HG02798 (cell line): Measurements from ENCODE around the gene RPS6KA2.
"Not testable (repeated sequence)": the region's sequence is repeated elsewhere in the genome, so short reads cannot be mapped to it uniquely, and the experiment has no call there.

Experiments
- ATAC-seq: cut with Tn5 transposase; IDR thresholded peaks from one replicate; pipeline ENCODE4 v1.9.1; 2021; ENCODE audit warnings: mild to moderate bottlenecking; ENCODE audit not compliant: unreplicated experiment, poor library complexity

The RPS6KA2 gene

DNA sequence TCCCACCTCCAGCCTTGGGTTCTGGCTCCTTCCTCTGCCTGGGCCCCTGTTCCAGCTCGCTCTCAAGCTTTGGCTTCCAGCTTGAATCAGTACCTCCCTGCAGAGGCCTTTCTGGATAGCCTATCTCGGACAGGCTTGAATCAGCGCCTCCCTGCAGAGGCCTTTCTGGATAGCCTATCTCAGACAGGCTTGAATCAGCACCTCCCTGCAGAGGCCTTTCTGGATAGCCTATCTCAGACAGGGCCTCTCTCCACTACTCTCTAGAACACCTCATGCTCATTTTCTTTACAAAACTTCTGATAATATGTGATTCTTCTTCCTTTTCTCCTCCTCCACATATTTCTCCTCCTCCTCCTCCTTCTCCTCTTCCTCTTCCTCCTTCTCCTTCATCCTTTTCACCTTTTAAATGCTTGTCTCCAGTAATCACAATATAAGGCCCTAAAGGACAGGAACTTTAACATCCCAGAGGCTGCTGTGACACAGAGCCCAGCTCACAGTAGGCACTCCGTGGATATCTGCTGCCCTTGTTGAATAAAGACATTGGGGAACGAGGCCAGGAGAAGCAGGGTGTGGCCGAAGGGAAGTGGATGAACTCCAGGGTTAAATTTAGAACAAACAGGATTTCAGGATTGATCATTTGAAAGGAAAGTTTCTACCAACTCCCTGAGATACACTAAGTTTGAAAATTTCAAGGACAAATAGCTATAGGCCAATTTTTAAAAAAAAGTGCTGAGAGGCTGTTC is 9.3 kb upstream of the RPS6KA2 start:
- no peak for ATAC-seq

DNA sequence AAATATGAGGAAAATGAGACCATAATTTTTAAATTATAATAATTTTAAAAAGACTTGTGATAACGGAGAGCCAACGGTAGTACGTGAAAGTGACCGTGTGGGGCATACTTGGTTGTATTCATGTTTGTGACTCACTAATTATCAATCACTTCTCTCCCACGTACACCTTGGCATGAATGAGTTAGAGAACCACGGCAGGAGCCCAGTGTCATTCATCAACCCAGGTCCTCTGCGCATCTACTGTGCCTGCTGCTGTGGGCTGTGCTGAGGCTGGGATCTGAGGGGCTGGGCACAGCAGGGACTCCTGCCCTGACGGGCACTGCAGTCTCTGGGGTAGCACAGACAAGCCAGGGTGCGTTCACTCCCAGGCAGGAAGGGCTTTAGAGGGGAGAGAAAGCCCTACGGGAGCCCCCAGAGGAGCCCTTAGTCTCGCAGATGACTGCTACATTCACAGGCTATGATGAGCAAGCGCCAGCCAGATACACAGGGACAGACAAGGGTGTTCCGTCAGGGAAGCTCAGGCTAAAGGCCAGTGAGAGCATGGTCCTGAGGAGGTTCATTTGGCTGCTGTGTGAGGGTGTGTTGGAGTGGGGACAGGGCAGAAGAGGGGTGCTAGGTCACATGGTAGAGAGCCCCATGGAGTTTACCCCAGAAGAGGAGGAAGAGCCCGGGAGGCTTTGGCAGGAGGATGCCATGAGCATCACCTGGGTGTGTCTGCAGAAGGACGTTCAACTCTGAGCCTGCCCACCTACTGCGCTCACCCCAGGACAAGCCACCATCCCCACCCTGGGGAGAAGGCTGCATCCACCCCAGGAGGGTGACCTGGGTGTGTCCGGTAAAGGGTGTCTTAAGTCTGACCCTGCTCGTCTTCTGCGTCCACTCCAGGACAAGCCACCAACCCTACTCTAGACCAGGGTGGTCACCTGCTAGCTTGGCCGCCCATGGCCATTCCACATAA is 8.2 kb upstream of the RPS6KA2 start:
- ATAC-seq: no peak

- not testable (repeated sequence) for ATAC-seq
Observed at GRCh38 chr6:166634581-166634980, 7.5 kb upstream of the RPS6KA2 start.

DNA sequence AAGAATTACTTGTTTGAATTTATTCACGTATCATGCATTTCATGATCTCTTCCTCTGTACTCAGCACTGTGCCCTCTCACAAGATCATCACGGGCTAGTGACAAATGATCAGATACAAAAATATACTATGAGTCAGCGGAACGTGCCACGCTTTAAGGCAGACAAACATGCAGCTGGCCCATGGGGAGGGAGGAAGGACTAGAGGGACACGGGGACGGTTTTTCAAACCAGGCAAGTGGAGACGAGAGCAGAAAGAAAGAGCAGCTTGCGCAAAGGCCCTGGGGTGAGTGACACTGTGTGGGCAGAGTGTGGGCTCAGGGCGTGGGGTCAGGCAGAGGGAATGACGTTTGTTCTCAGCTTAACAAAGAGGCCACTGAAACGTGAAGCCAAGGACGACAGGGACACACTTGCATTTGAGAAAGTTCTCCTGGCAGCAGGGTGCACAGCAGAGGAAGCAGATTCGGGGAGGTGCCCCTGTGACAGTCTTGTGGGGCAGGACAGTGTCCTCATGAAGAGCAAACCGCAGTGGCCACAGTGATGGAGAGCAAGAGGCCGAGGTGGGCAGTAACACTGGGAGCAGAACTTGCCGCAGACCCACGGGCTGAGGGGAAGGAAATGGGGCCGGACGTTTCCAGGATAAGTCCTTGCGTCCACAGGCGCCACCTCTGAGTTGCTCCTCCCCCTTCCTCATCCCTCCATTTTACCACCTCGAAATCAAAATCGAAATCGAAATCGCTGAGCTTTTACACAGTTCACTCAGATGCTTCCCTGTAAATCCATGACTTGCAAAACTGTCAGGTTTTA is 6.9 kb upstream of the RPS6KA2 start:
- no peak for ATAC-seq

- no peak for ATAC-seq
Observed at GRCh38 chr6:166632731-166633130, 5.7 kb upstream of the RPS6KA2 start.

DNA sequence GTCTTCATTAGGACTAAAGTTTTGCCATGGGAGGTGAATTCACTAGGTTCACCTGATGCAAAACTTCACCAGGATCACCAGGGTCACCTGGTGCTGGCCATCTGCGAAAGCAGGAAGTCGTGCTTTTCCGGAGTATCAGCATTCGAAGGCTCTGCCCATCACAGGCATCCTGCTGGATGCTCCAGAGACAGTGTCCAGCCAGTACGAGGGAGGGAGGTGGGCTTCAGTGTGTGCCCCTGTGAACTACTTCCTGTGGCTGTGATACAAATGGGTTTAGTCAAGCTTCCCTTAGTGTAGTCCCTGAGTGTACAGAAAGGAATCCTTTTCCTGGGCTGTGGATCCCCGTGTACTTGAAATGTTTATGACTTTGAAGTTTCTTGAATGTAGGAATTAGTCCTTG is 3.4 kb upstream of the RPS6KA2 start:
- ATAC-seq: no peak

DNA sequence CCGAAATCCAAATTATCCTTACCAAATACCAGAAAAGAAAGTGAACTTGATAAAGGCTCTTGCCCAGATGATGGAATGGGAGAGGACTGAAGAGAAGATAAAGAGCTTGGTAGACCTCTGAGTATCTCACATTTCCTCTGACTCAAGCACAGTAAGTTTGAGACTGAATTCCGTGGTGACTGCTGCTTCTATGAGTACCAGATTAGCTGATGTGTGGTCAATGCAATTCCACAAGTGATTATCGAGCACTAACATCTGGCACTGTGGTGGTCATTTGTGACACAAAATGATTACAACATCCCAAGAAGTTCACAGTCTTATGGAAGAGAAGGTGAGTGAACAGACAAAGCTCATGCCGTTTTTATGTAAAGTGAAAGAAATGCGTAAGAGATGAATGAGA is 2.6 kb upstream of the RPS6KA2 start:
- no peak for ATAC-seq

GRCh38 chr6:166627875-166628801 is 1.1 kb upstream of the RPS6KA2 start:
- peak; percentile 29 for ATAC-seq

DNA sequence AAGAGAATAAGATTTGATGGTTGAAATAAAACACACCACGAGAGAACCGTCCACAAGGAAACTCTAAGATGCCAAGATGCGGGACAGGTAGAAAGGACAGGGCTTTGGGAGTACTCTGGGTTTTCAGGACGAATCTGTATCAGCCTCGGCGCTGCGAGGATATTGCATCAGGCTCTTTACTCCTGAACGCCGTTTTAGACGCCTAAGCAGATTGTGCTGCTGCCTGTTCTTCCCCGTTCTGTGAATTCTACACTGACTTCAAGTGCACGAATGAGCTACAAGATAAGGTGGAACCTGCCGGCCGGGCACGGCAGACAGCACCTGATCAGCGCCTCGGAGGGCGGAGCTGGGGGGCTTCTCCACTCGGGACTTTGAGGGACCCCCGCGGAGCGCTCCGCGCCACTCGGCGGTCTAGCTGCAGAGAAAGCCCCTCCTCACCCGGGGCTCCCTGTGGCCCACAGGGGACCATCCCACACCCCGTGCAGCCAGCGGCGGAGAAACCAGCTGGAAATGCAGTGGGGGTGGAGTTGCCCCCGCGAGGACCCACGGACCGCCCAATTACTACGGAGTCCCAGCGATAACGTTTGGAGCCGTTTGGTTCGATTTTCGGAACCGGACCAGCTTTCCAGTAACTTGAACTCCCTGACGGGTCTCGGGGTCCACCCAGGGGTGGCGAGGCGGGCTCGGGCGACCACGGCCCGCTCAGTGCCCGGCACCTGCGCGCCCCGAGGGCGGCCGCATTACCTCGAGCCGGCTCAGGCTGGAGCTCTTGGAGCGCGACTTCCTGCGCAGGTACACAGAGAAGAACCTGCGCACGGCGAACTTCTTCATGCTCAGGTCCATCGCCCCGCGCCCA is 646 bp downstream of the RPS6KA2 start:
- no peak for ATAC-seq

- ATAC-seq: no peak
Observed at GRCh38 chr6:166625356-166625755, 1.7 kb downstream of the RPS6KA2 start.

DNA sequence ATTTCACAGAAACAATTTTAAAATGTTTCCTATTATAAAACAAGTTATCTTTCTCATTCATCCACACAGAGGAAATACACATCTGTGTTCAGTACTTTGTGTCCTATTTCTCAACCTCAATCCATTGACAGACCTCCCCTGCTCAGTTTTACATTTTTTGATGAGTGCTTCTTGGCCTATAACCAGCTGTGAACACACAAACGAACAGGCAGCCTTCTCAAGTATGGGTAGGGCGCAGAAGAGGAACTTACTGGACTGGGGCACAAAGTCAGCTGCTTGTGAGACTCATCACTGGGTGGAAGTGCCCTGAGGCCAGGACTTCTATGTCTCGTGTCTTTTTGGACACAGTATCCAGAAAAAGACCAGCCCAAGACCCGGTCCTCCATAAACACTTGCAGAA is 2.8 kb downstream of the RPS6KA2 start:
- ATAC-seq: no peak

GRCh38 chr6:166623318-166623717 is 3.7 kb downstream of the RPS6KA2 start:
- ATAC-seq: no peak

GRCh38 chr6:166621114-166621540 is 5.9 kb downstream of the RPS6KA2 start:
- no peak for ATAC-seq

- ATAC-seq: no peak
Observed at GRCh38 chr6:166620478-166621113, 6.5 kb downstream of the RPS6KA2 start.

GRCh38 chr6:166619912-166620311 is 7.1 kb downstream of the RPS6KA2 start:
- no peak for ATAC-seq

- no peak for ATAC-seq
Observed at GRCh38 chr6:166618866-166619761, 7.9 kb downstream of the RPS6KA2 start.

DNA sequence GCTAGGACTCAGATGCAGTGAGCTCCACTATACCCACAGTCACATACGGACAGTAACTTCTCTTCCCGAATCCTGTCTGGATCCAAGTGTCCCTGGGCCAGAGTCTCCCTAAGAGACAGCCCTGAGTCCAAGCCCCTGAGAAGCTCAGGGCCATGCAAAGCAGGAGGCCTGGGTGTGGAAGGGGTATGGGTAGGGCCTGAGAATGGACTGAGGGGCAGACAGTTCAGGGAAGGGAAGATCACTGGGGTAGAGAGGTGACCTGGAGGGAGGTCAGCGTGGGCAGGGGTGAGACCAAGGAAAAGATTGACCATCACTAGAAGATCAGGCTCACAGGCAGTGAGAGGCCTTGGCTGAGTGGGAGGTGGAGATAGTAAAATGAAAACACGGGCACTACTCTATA is 8.8 kb downstream of the RPS6KA2 start:
- no peak for ATAC-seq
